Measurements from ENCODE around the gene RPS21. TPM values are rescaled to one million over a fixed set of nuclear protein-coding genes. Genes with fewer than 3 reads are reported as not detected.

RPS21 gene
- 3,372 and 3,765 TPM in 2 replicates for total RNA-seq

DNA sequence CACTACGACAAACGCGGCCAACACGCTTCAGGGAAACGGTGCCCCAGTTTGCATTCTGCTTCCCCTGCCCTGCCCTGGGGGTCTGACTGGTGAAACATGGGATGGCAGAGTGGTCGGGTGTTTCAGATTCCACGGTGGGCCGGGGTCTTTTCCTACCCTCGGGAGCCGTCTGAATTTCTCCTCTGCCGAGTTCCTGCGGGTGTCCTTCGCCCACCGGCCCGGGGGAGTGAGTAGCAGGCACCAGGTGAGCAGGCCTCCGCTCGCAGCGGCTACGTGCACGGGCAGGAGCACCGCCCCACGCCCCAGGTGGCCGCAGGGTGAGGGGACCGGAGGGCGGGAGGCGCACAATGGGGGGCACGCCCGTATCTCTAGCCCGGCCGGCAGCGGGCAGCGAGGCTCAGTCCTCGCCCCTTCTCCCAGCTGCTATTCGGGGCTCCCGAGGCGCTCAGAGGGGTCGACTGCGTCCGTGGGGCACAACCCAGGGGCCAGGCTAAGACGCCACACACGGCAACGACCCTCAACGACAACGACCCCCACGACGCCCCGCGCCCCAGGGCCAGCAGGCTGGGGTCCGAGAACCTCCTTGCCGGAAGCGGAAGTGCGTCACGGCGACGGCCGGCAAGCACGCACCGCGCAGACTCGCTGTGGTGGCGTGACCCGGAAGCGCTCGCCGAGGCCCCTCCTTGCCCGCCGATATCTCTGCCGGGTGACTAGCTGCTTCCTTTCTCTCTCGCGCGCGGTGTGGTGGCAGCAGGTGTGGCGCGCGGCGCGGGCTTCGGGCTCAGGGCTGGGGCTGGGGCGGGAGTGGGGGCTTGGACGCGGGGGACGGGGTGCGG, at the start of gene RPS21:
Gene RPS21, plus strand, starts transcription at position 721 of the 836 bp plus-strand sequence. CDS start 236 bp downstream, outside the sequence.

GRCh38 chr20:62367136-62367632, 19.7 kb upstream of the RPS21 start, which contains the start of gene LAMA5:
LAMA5 (minus strand) TSS chr20:62367312; CDS start chr20:62367245, 67 bp downstream.

DNA sequence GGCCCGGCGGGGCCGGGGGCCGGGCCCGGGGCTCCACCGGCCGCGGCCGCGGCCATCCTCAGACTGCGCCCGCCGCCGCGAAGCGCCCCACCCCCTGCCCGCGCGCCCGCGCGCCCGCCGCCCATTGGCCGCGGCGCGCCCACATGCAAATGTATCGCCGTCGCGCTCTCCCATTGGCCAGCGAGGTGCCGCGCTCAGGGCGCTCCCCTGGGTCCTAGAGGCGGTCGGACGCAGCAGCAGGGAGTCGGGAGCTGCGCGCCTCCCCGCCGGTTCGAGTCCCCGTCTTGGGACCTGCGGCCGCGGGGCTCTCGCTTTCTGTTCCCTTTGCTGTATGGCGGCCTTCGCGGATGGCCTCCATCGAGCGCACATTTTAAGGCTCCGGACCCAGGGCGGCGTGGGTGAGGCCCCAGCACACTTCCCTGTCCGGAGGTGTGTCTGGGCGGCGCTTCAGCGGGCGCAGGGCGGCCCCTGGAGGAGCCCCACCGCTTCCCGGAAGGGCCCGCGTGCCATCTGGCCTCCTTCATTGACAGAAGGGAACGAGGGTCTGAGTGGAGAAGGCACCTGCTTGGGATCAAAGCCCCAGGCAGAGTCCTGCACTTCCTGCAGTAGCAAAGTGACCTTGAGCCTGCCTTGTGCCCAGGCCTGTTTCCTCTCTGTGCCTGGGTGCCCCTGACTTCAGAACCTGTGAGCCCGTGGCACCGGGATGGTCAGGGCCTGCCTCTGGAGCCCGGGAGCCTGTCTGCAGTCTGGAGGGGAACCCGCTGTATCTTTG, 20.5 kb downstream of the RPS21 start, which contains the start of gene CABLES2:
Gene CABLES2, minus strand, starts transcription at position 65 of the 772 bp plus-strand sequence. Its CDS starts 9 bp downstream, at position 56.

DNA sequence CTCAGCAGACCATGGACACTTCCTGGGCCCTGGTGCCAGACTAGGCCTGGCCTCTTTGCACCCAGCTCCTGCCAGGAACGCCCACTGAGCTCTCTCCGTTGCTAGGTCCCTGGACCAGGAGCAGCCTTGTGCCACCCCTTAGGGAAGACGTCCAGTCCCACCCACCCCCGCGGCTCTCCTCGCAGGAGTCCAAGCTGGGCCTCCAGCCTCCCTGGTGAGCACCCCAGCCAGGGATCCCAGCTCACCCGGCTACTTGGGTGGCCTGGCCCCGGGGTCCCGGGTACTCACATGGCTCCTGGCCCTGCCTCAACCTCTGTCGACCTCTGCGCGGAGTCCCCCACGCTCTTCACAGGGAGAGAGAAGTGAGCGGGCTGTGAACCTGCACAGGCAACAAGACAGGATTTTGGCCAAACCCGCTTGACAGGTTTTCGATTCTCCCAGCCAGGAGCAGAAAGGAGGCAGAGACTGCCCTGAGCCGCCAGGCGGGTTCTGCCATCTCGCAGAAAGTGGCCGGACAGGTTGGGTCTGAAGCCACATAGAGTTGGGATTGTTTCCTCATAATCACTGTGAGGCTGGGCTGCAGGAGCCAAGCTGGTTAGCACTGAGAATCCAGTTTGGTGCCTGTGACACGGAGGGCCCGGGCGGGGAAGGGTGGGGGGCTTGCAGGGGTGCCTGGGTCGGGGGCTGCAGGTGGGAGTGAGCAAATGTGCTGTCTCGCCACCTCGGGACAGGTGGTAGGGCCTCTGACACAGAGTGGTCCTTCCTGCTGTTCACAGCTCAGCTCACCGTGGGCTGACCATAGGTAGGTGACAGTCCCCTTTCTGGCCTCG, 40.5 kb downstream of the RPS21 start, which contains the start of gene RBBP8NL:
Gene RBBP8NL, minus strand, starts transcription at position 368 of the 830 bp plus-strand sequence. CDS start 7,892 bp downstream, outside the sequence.

Other genes starting within 250 kb of the RPS21 start
- gene PSMA7, start 243.7 kb upstream of the RPS21 start, total RNA-seq: 520 and 556 TPM in 2 replicates
- 4.3 and 6.9 TPM in 2 replicates for gene SS18L1, start 243.3 kb upstream of the RPS21 start, total RNA-seq
- 10.6 and 18.2 TPM in 2 replicates for gene MTG2, start 204.1 kb upstream of the RPS21 start, total RNA-seq
- gene HRH3, start 166.8 kb upstream of the RPS21 start, total RNA-seq: not detected in 2 replicates
- gene OSBPL2, start 148.6 kb upstream of the RPS21 start, total RNA-seq: 13.3 and 24.5 TPM in 2 replicates
- 186 and 199 TPM in 2 replicates for gene ADRM1, start 84.1 kb upstream of the RPS21 start, total RNA-seq
- gene LAMA5, start 19.8 kb upstream of the RPS21 start, total RNA-seq: 16.3 and 20.8 TPM in 2 replicates
- gene CABLES2, start 20.2 kb downstream of the RPS21 start, total RNA-seq: 4.6 and 5.7 TPM in 2 replicates
- not detected in 2 replicates for gene RBBP8NL, start 40.4 kb downstream of the RPS21 start, total RNA-seq
- gene GATA5, start 88.9 kb downstream of the RPS21 start, total RNA-seq: not detected in 2 replicates

Measured in myometrial cell (primary cell).